GM12874 (cell line): ENCODE data around the gene HLA-A.

Experiments
- TF ChIP-seq, protein P1 (sequence below): IDR thresholded peaks from 2 replicates; pipeline ENCODE4 v1.5.1; 2011; ENCODE audit warnings: low read depth, mild to moderate bottlenecking, control low read depth, low read length, moderate library complexity; ENCODE audit not compliant: insufficient read depth

HLA-A gene

DNA sequence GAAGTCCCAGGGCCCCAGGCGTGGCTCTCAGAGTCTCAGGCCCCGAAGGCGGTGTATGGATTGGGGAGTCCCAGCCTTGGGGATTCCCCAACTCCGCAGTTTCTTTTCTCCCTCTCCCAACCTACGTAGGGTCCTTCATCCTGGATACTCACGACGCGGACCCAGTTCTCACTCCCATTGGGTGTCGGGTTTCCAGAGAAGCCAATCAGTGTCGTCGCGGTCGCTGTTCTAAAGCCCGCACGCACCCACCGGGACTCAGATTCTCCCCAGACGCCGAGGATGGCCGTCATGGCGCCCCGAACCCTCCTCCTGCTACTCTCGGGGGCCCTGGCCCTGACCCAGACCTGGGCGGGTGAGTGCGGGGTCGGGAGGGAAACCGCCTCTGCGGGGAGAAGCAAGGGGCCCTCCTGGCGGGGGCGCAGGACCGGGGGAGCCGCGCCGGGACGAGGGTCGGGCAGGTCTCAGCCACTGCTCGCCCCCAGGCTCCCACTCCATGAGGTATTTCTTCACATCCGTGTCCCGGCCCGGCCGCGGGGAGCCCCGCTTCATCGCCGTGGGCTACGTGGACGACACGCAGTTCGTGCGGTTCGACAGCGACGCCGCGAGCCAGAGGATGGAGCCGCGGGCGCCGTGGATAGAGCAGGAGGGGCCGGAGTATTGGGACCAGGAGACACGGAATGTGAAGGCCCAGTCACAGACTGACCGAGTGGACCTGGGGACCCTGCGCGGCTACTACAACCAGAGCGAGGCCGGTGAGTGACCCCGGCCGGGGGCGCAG lies at the start of gene HLA-A:
Gene HLA-A (plus strand): TSS at position 258 of the 778 bp plus-strand sequence. CDS start 22 bp downstream, at position 280.
- TF ChIP-seq, protein P1, sequence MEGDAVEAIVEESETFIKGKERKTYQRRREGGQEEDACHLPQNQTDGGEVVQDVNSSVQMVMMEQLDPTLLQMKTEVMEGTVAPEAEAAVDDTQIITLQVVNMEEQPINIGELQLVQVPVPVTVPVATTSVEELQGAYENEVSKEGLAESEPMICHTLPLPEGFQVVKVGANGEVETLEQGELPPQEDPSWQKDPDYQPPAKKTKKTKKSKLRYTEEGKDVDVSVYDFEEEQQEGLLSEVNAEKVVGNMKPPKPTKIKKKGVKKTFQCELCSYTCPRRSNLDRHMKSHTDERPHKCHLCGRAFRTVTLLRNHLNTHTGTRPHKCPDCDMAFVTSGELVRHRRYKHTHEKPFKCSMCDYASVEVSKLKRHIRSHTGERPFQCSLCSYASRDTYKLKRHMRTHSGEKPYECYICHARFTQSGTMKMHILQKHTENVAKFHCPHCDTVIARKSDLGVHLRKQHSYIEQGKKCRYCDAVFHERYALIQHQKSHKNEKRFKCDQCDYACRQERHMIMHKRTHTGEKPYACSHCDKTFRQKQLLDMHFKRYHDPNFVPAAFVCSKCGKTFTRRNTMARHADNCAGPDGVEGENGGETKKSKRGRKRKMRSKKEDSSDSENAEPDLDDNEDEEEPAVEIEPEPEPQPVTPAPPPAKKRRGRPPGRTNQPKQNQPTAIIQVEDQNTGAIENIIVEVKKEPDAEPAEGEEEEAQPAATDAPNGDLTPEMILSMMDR = no peak

DNA sequence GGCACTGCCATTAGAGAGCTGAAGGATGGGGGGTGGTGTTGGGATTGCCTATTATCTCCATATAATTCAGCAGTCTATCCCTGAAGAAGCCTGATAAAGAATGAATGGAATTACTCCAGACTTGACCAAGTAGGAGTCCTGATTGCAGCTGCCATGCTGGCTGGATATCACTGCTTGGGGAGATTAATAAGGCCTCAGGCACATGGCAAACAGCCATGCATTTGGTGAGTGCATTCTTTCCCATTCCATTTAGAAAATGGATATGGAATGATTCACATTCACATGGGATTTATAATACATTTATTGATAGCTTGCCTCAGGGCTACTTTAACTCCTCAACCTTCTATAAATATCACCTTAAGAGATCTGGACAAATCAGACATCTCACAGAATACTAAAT lies 49.6 kb upstream of the HLA-A start:
- TF ChIP-seq, protein P1 = no peak

- TF ChIP-seq, protein P1 = no peak
Observed at GRCh38 chr6:29899281-29899680, 43.1 kb upstream of the HLA-A start.

GRCh38 chr6:29905286-29905685 lies 37.0 kb upstream of the HLA-A start:
- TF ChIP-seq, protein P1 = no peak

- TF ChIP-seq, protein P1 = no peak
Observed at GRCh38 chr6:29907637-29908340, 34.5 kb upstream of the HLA-A start.

DNA sequence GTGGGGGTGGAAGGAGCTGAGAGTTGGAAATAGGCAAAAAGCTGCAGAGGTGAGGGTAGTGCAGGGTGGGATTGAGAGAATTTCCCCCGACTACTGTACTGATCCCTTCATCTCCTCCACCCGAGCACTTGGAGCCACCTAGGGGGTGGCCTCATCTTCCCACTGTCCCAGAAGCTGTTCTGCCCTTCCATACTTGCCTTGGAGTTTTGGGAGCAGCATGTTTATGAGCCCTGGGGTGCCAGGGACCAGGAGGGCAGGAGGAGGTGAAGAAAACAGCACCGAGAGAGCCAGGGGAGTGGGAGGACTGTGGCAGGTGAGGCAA lies 34.0 kb upstream of the HLA-A start:
- TF ChIP-seq, protein P1 = no peak

DNA sequence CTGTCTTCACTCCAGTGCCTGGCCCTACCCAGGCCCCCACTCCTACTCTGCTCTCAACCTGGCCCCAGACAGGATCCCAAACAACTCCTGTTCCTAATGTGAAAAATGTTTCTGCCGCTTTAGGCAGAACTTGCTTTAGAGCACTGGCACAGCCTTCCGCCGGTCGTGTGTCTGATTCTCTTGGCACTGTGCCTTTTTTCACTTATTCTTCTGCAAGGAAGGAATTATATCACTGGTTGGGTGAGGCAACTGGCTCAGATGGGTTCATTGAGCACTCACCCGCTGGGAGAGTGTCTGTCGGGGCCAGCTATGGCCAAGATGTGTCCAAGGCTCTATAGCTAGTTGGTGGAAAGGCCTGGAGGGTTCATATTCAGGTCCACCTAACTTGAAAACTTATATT lies 33.6 kb upstream of the HLA-A start:
- TF ChIP-seq, protein P1 = no peak
